CD4-positive, alpha-beta T cell (primary cell): ENCODE data around the gene ALG1L2. TPM values are rescaled to one million over a fixed set of nuclear protein-coding genes. Genes with fewer than 3 reads are reported as not detected.
"Not testable (repeated sequence)": the region's sequence is repeated elsewhere in the genome, so short reads cannot be mapped to it uniquely, and the experiment has no call there.

Source experiments
- ATAC-seq: fragments of 200-7000 bp; cut with Tn5 transposase; one replicate; pipeline ENCODE4 v1.10.0; 2022; ENCODE audit warnings: mild to moderate bottlenecking; ENCODE audit not compliant: poor library complexity
- CTCF ChIA-PET: fragments of 350-600 bp; sonication (Branson Sonifier 250); formaldehyde crosslinking; loops from one replicate; lab custom pipeline; 2021; ENCODE audit warnings: antibody characterized with exemption, inconsistent platforms; lab: Charles Lee
- POLR2A ChIA-PET: fragments of 350-600 bp; sonication (Branson Sonifier 250); formaldehyde crosslinking; loops from one replicate; lab custom pipeline; 2021; ENCODE audit warnings: antibody characterized with exemption, inconsistent platforms; lab: Charles Lee
- DNase-seq, 14 experiments: peaks; one replicate each; pipeline ENCODE4 v3.0.0-alpha.2; 2013 to 2020; ENCODE audit warnings: mixed read lengths in 2 of 14
- H3K27ac ChIP-seq, 2 donors: one replicate each; pipeline versions ENCODE4 v1.5.1 to v1.7.0; 2013; ENCODE audit warnings: low read length in 2 of 2, low read depth in 1 of 2, mild to moderate bottlenecking in 1 of 2
- H3K27me3 ChIP-seq, 2 experiments: 1 replicate in 1 of 2; 2 replicates in 1 of 2; pipeline versions ENCODE4 v1.6.1 to v1.7.0; 2013; ENCODE audit warnings: low read length in 2 of 2, control low read depth in 1 of 2, mild to moderate bottlenecking in 1 of 2, moderate library complexity in 1 of 2; ENCODE audit not compliant: insufficient read depth in 2 of 2, control insufficient read depth in 1 of 2
- H3K36me3 ChIP-seq: one replicate; pipeline ENCODE4 v1.6.1; 2013; ENCODE audit warnings: low read length, control low read depth; ENCODE audit not compliant: insufficient read depth
- H3K4me1 ChIP-seq: one replicate; pipeline ENCODE4 v1.6.1; 2013; ENCODE audit warnings: low read length, control low read depth; ENCODE audit not compliant: insufficient read depth
- H3K4me3 ChIP-seq: one replicate; pipeline ENCODE4 v1.5.1; 2013; ENCODE audit warnings: mild to moderate bottlenecking, low read length, moderate library complexity
- H3K9me3 ChIP-seq, 2 experiments: 1 replicate in 1 of 2; 2 replicates in 1 of 2; pipeline versions ENCODE4 v1.6.1 to v1.7.0; 2013; ENCODE audit warnings: low read length in 2 of 2, mild to moderate bottlenecking in 2 of 2, control low read depth in 1 of 2, moderate library complexity in 1 of 2; ENCODE audit not compliant: control insufficient read depth in 1 of 2, insufficient read depth in 1 of 2
- H3K27ac Mint-ChIP-seq: one replicate; pipeline ENCODE4 v1.8.0; 2020; ENCODE audit warnings: mixed read lengths
- H3K27me3 Mint-ChIP-seq: one replicate; pipeline ENCODE4 v1.8.0; 2021; ENCODE audit warnings: mixed read lengths
- H3K36me3 Mint-ChIP-seq: one replicate; pipeline ENCODE4 v1.8.0; 2021; ENCODE audit warnings: low read depth, mixed read lengths
- H3K4me1 Mint-ChIP-seq: one replicate; pipeline ENCODE4 v1.8.0; 2021; ENCODE audit warnings: low read depth, mixed read lengths
- H3K4me3 Mint-ChIP-seq: one replicate; pipeline ENCODE4 v1.8.0; 2020; ENCODE audit warnings: mild to moderate bottlenecking, mixed read lengths
- H3K9me3 Mint-ChIP-seq: one replicate; pipeline ENCODE4 v1.8.0; 2020; ENCODE audit warnings: mixed read lengths
- intact Hi-C, 2 experiments: fragments of 100-400 bp; cut with DNase I in 1 of 2; cut with micrococcal nuclease in 1 of 2; formaldehyde crosslinking; loops; one replicate each; pipeline versions ENCODE4 v1.15.1 to v1.9.0; 2023 to 2025; cut with DNase I, micrococcal nuclease
- total RNA-seq, 174 experiments: library from RNA in 2 of 174; stranded (reverse) in 2 of 174; gene quantifications; one replicate each; pipeline ENCODE4 v1.2.3 and lab custom pipeline; 2021 to 2026
- TF ChIP-seq, protein P1 (sequence below): fragments of 200-600 bp; IDR thresholded peaks from one replicate; pipeline ENCODE4 v1.8.0; 2022; ENCODE audit warnings: antibody characterized with exemption, mild to moderate bottlenecking

ALG1L2 gene
- total RNA-seq, 2 experiments from 2014 or later: 0.80 TPM; not detected in 1

DNA sequence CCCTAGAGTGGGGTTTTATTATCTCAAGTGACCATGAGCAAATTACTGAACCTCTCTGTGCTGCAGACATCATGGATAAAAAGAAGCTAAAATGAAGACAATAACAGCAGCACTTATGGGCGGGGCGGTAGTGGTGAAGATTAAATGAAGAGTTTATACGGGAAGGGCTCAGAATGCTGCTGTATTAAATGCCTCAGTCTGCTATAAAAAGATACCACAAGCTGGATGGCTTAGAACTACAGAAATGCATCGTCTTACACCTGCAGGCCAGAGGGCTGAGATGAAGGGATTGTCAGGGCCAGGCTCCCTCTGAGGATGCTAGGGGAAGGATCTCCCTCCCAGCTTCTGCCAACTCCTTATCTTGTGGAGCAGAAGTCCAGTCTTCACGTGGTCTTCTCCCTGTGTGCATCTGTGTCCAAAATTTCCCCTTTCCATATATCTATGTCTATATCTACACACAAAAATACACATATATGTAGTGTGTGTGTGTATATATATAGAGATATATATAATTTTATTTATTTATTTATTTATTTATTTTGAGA, 2.9 kb downstream of the ALG1L2 start:
- ChIA-PET POLR2A (no interaction called here), CTCF (no interaction called here)
- TF ChIP-seq, protein P1, sequence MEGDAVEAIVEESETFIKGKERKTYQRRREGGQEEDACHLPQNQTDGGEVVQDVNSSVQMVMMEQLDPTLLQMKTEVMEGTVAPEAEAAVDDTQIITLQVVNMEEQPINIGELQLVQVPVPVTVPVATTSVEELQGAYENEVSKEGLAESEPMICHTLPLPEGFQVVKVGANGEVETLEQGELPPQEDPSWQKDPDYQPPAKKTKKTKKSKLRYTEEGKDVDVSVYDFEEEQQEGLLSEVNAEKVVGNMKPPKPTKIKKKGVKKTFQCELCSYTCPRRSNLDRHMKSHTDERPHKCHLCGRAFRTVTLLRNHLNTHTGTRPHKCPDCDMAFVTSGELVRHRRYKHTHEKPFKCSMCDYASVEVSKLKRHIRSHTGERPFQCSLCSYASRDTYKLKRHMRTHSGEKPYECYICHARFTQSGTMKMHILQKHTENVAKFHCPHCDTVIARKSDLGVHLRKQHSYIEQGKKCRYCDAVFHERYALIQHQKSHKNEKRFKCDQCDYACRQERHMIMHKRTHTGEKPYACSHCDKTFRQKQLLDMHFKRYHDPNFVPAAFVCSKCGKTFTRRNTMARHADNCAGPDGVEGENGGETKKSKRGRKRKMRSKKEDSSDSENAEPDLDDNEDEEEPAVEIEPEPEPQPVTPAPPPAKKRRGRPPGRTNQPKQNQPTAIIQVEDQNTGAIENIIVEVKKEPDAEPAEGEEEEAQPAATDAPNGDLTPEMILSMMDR: no peak

GRCh38 chr3:130085881-130086280, 4.2 kb downstream of the ALG1L2 start:
- Histone ChIP-seq H3K27ac (no peak overlapping the region), H3K36me3 (no peaks in the 10 kb centered on the region), H3K27me3 (no peaks in the 10 kb centered on the region), H3K4me1 (peaks cover 3% of the 10 kb centered on the region), H3K9me3 (no peaks in the 10 kb centered on the region), H3K4me3 (no peak overlapping the region)
- TF ChIP-seq, protein P1: no peak
- ATAC-seq: no peak
- Mint-ChIP-seq H3K4me1 (no peaks in the 10 kb centered on the region), H3K4me3 (no peak overlapping the region), H3K27ac (no peak overlapping the region), H3K9me3 (no peaks in the 10 kb centered on the region), H3K27me3 (peaks cover 9% of the 10 kb centered on the region), H3K36me3 (no peaks in the 10 kb centered on the region)
- intact Hi-C loops: no loop called here
- ChIA-PET POLR2A (no interaction called here), CTCF (no interaction called here)
- no peak for DNase-seq

More for the DNA sequence above, 2.9 kb downstream of the ALG1L2 start:
- Histone ChIP-seq H3K4me1 (peaks cover 3% of the 10 kb centered on the region), H3K27me3 (no peaks in the 10 kb centered on the region), H3K27ac (no peak overlapping the region), H3K4me3 (no peak overlapping the region), H3K9me3 (no peaks in the 10 kb centered on the region), H3K36me3 (no peaks in the 10 kb centered on the region)
- Mint-ChIP-seq H3K4me3 (no peak overlapping the region), H3K9me3 (no peaks in the 10 kb centered on the region), H3K27ac (no peak overlapping the region), H3K4me1 (no peaks in the 10 kb centered on the region), H3K27me3 (peaks cover 9% of the 10 kb centered on the region), H3K36me3 (no peaks in the 10 kb centered on the region)
- DNase-seq (no peak), ATAC-seq (no peak)
- intact Hi-C loops: no loop called here

DNA sequence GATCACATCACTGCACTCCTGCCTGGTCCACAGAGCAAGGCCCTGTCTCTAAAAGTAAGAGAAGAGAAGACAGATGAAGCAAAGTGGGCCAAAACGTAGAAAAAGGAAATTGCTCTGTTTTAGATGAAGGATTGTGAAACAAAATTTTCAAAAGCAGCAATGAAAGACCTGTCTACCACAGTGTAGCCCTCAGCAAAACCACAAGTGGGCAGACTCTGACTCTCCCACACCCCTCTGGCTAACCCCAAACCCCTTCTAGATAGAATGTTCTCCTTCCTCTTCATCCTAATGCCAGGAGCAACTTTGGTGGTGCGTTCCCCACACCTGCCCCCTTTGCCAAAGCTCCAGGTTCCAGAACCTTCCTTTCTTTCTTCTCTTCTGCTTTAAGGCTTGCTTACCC, 5.0 kb downstream of the ALG1L2 start:
- intact Hi-C loops, H3K27ac Mint-ChIP-seq, H3K36me3 Mint-ChIP-seq, H3K4me3 Mint-ChIP-seq, H3K27ac ChIP-seq, H3K27me3 ChIP-seq, H3K4me1 Mint-ChIP-seq, DNase-seq, H3K4me3 ChIP-seq, ATAC-seq, H3K36me3 ChIP-seq, CTCF ChIA-PET, H3K27me3 Mint-ChIP-seq, H3K9me3 Mint-ChIP-seq, POLR2A ChIA-PET, H3K9me3 ChIP-seq, H3K4me1 ChIP-seq: not testable (repeated sequence)

DNA sequence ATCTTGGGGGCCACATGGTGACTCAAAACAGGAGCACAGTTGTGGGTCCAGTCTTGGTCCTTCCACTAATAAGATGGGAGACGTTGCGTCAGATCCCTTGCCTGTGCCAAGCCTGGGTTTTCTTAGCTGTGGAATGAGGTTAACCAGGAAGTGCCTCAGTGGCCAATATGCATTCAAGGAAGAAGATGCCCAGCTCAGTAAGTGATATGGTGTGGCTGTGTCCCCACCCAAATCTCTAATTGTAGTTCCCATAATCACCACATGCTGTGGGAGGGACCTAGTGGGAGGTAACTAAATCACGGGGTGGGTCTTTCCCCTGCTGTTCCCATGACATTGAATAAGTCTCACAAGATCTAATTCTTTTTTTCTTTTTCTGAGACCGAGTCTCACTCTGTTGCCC, 6.4 kb downstream of the ALG1L2 start:
- peaks cover 1% of the 10 kb centered on the region for H3K4me1 Mint-ChIP-seq
- DNase-seq (no peak), ATAC-seq (no peak)
- Histone ChIP-seq H3K4me1 (peaks cover under 1% of the 10 kb centered on the region), H3K9me3 (no peaks in the 10 kb centered on the region), H3K27ac (no peak overlapping the region), H3K36me3 (no peaks in the 10 kb centered on the region), H3K4me3 (no peak overlapping the region), H3K27me3 (no peaks in the 10 kb centered on the region)
- H3K27ac Mint-ChIP-seq: no peak overlapping the region
- H3K27me3 Mint-ChIP-seq: no peaks in the 10 kb centered on the region
- H3K36me3 Mint-ChIP-seq: no peaks in the 10 kb centered on the region
- no peaks in the 10 kb centered on the region for H3K9me3 Mint-ChIP-seq
- H3K4me3 Mint-ChIP-seq: no peak overlapping the region
- TF ChIP-seq, protein P1: no peak
- CTCF ChIA-PET: no interaction called here
- POLR2A ChIA-PET: no interaction called here
- intact Hi-C loops: no loop called here

DNA sequence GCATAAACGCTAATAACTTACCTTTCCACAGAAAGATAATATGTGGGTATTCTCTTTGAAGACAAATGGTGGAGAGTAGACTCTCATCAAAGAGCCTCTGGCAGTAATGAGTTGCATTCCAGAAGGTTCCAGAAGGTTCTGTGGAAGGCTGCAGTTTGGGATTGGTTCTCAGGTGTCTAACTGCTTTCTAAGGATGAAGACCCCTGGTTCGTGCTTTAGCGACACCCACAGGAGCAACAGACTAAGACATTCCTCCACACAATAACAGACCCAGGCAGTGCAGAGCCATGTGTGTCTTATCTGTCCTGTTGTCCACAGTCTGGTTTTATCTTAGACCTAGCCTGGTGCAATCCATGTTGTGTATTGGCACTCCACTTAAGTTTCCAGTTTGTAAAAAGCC, 9.1 kb downstream of the ALG1L2 start:
- ATAC-seq, H3K36me3 Mint-ChIP-seq, CTCF ChIA-PET, intact Hi-C loops, H3K9me3 ChIP-seq, H3K4me3 ChIP-seq, H3K27me3 ChIP-seq, DNase-seq, H3K9me3 Mint-ChIP-seq, POLR2A ChIA-PET, H3K27ac Mint-ChIP-seq, H3K4me3 Mint-ChIP-seq, H3K27ac ChIP-seq, H3K36me3 ChIP-seq, H3K27me3 Mint-ChIP-seq: not testable (repeated sequence)
- H3K4me1 ChIP-seq: peaks cover 19% of the 10 kb centered on the region
- peaks cover 13% of the 10 kb centered on the region for H3K4me1 Mint-ChIP-seq
